Measurements from ENCODE around the gene C8A. TPM values are rescaled to one million over a fixed set of nuclear protein-coding genes. Genes with fewer than 3 reads are reported as not detected.

C8A gene
- total RNA-seq, 1 donor from 2014 or later: not detected

GRCh38 chr1:56874689-56875088 lies 20.1 kb downstream of the C8A start:
- TF ChIP-seq CTCF (IDR thresholded peaks at IDR 0.05): no peak
- H3K4me1 Mint-ChIP-seq (ENCODE audit: unreplicated experiment): no peaks in the 10 kb centered on the region
- peaks cover 16% of the 10 kb centered on the region for H3K27me3 Mint-ChIP-seq (ENCODE audit: unreplicated experiment)
- H3K27ac Mint-ChIP-seq (ENCODE audit: unreplicated experiment): no peak overlapping the region
- DNase-seq (ENCODE audit: extremely low spot score, unreplicated experiment): no peak
- H3K4me3 Mint-ChIP-seq (ENCODE audit: unreplicated experiment): no peak overlapping the region
- no peaks in the 10 kb centered on the region for H3K36me3 Mint-ChIP-seq (ENCODE audit: unreplicated experiment)
- H3K9me3 Mint-ChIP-seq (ENCODE audit: unreplicated experiment): no peaks in the 10 kb centered on the region

GRCh38 chr1:56877973-56878372 lies 23.4 kb downstream of the C8A start:
- H3K27me3 Mint-ChIP-seq (ENCODE audit: unreplicated experiment): peaks cover 16% of the 10 kb centered on the region
- no peak for DNase-seq (ENCODE audit: extremely low spot score, unreplicated experiment)
- H3K4me1 Mint-ChIP-seq (ENCODE audit: unreplicated experiment): no peaks in the 10 kb centered on the region
- no peak for TF ChIP-seq CTCF (IDR thresholded peaks at IDR 0.05)
- no peak overlapping the region for H3K27ac Mint-ChIP-seq (ENCODE audit: unreplicated experiment)
- no peaks in the 10 kb centered on the region for H3K9me3 Mint-ChIP-seq (ENCODE audit: unreplicated experiment)
- H3K36me3 Mint-ChIP-seq (ENCODE audit: unreplicated experiment): no peaks in the 10 kb centered on the region
- no peak overlapping the region for H3K4me3 Mint-ChIP-seq (ENCODE audit: unreplicated experiment)

GRCh38 chr1:56880774-56881173 lies 26.2 kb downstream of the C8A start:
- Mint-ChIP-seq H3K9me3 (ENCODE audit: unreplicated experiment) (no peaks in the 10 kb centered on the region), H3K27ac (ENCODE audit: unreplicated experiment) (no peak overlapping the region), H3K36me3 (ENCODE audit: unreplicated experiment) (no peaks in the 10 kb centered on the region), H3K4me3 (ENCODE audit: unreplicated experiment) (no peak overlapping the region), H3K4me1 (ENCODE audit: unreplicated experiment) (no peaks in the 10 kb centered on the region), H3K27me3 (ENCODE audit: unreplicated experiment) (peaks cover 11% of the 10 kb centered on the region)
- no peak for TF ChIP-seq CTCF (IDR thresholded peaks at IDR 0.05)
- DNase-seq (ENCODE audit: extremely low spot score, unreplicated experiment): no peak

GRCh38 chr1:56881417-56881816 lies 26.8 kb downstream of the C8A start:
- H3K27me3 Mint-ChIP-seq (ENCODE audit: unreplicated experiment): peaks cover 7% of the 10 kb centered on the region
- no peaks in the 10 kb centered on the region for H3K36me3 Mint-ChIP-seq (ENCODE audit: unreplicated experiment)
- TF ChIP-seq CTCF (IDR thresholded peaks at IDR 0.05): no peak
- H3K27ac Mint-ChIP-seq (ENCODE audit: unreplicated experiment): no peak overlapping the region
- no peak for DNase-seq (ENCODE audit: extremely low spot score, unreplicated experiment)
- no peaks in the 10 kb centered on the region for H3K4me1 Mint-ChIP-seq (ENCODE audit: unreplicated experiment)
- H3K4me3 Mint-ChIP-seq (ENCODE audit: unreplicated experiment): no peak overlapping the region
- no peaks in the 10 kb centered on the region for H3K9me3 Mint-ChIP-seq (ENCODE audit: unreplicated experiment)

GRCh38 chr1:56890229-56890628 lies 35.6 kb downstream of the C8A start:
- H3K9me3 Mint-ChIP-seq (ENCODE audit: unreplicated experiment): no peaks in the 10 kb centered on the region
- no peak overlapping the region for H3K4me3 Mint-ChIP-seq (ENCODE audit: unreplicated experiment)
- H3K36me3 Mint-ChIP-seq (ENCODE audit: unreplicated experiment): no peaks in the 10 kb centered on the region
- no peaks in the 10 kb centered on the region for H3K4me1 Mint-ChIP-seq (ENCODE audit: unreplicated experiment)
- no peak for DNase-seq (ENCODE audit: extremely low spot score, unreplicated experiment)
- H3K27me3 Mint-ChIP-seq (ENCODE audit: unreplicated experiment): no peaks in the 10 kb centered on the region
- TF ChIP-seq CTCF (IDR thresholded peaks at IDR 0.05): no peak
- no peak overlapping the region for H3K27ac Mint-ChIP-seq (ENCODE audit: unreplicated experiment)
